Tibial artery (tissue), 4 donors: Measurements from ENCODE around the gene B3GNT8.

Experiments used
- DNase-seq, 2 donors: peaks; one replicate each; pipeline ENCODE4 v3.0.0-alpha.2; 2019
- H3K27ac ChIP-seq, 2 donors: fragments of 200-600 bp; sonication (generic) in 1 of 2; 1 replicate in 1 of 2; 2 replicates in 1 of 2; pipeline ENCODE4 v1.5.1; 2018 to 2019; ENCODE audit warnings: mild to moderate bottlenecking in 1 of 2
- H3K27me3 ChIP-seq, 2 donors: fragments of 200-600 bp; sonication (generic) in 1 of 2; one replicate each; pipeline versions ENCODE4 v1.5.1 to v1.6.0; 2016 to 2019
- H3K36me3 ChIP-seq, 3 donors: fragments of 200-600 bp; sonication (generic) in 2 of 3; one replicate each; pipeline ENCODE4 v1.5.1; 2016 to 2019; ENCODE audit warnings: mild to moderate bottlenecking in 2 of 3
- H3K4me1 ChIP-seq, 4 donors: fragments of 200-600 bp; sonication (generic) in 2 of 4; 1 replicate in 3 of 4; 2 replicates in 1 of 4; pipeline ENCODE4 v1.5.1; 2016 to 2019
- H3K4me3 ChIP-seq, 2 donors: fragments of 200-600 bp; sonication (generic) in 1 of 2; 1 replicate in 1 of 2; 2 replicates in 1 of 2; pipeline ENCODE4 v1.5.1; 2018 to 2019; ENCODE audit warnings: mild to moderate bottlenecking in 2 of 2
- H3K9me3 ChIP-seq, 3 donors: fragments of 200-600 bp; sonication (generic) in 1 of 3; one replicate each; pipeline ENCODE4 v1.5.1; 2016 to 2019
- CTCF ChIP-seq, 2 experiments: fragments of 200-600 bp in 1 of 2; fragments of 450-650 bp in 1 of 2; IDR thresholded peaks; one replicate each; pipeline ENCODE4 v1.5.1; 2017 to 2019; ENCODE audit warnings: antibody characterized with exemption in 2 of 2, mild to moderate bottlenecking in 1 of 2, moderate library complexity in 1 of 2
- intact Hi-C: fragments of 100-400 bp; cut with DNase I; formaldehyde crosslinking; loops from one replicate; pipeline ENCODE4 v1.15.0; 2023; ENCODE audit warnings: low total_unique reads

The B3GNT8 gene

GRCh38 chr19:41422955-41423354 lies 4.2 kb downstream of the B3GNT8 start:
- TF ChIP-seq CTCF (IDR thresholded peaks at IDR 0.05) = no peak
- H3K36me3 ChIP-seq = peaks cover 57 to 86% (median 73%) of the 10 kb centered on the region in 3 donors
- DNase-seq = no peak
- no peaks in the 10 kb centered on the region for H3K27me3 ChIP-seq
- H3K4me1 ChIP-seq = peaks cover 0 to 19% (median 16%) of the 10 kb centered on the region in 4 donors
- no peaks in the 10 kb centered on the region for H3K9me3 ChIP-seq
- no peak overlapping the region for H3K27ac ChIP-seq
- H3K4me3 ChIP-seq = no peak overlapping the region
- intact Hi-C loops = loop anchor here (10.0 kb wide), 1 partner anchor 58 kb away; the partner anchor contains the start of gene B9D2

GRCh38 chr19:41422456-41422855 lies 4.7 kb downstream of the B3GNT8 start:
- Histone ChIP-seq H3K27ac (no peak overlapping the region), H3K36me3 (peaks cover 57 to 91% (median 77%) of the 10 kb centered on the region in 3 donors), H3K27me3 (no peaks in the 10 kb centered on the region), H3K9me3 (no peaks in the 10 kb centered on the region), H3K4me1 (peaks cover 0 to 14% (median 11%) of the 10 kb centered on the region in 4 donors), H3K4me3 (no peak overlapping the region)
- DNase-seq = no peak
- no peak for TF ChIP-seq CTCF (IDR thresholded peaks at IDR 0.05)
- intact Hi-C loops = loop anchor here (10.0 kb wide), 1 partner anchor 58 kb away; the partner anchor contains the start of gene B9D2

GRCh38 chr19:41421973-41422372 lies 5.2 kb downstream of the B3GNT8 start:
- peaks cover 0 to 13% (median 8%) of the 10 kb centered on the region in 4 donors for H3K4me1 ChIP-seq
- H3K9me3 ChIP-seq = no peaks in the 10 kb centered on the region
- H3K36me3 ChIP-seq = peaks cover 61 to 96% (median 82%) of the 10 kb centered on the region in 3 donors
- H3K27ac ChIP-seq = no peak overlapping the region
- no peak for DNase-seq
- no peak overlapping the region for H3K4me3 ChIP-seq
- H3K27me3 ChIP-seq = no peaks in the 10 kb centered on the region
- intact Hi-C loops = loop anchor here (10.0 kb wide), 1 partner anchor 57 kb away; the partner anchor contains the start of gene B9D2
- TF ChIP-seq CTCF (IDR thresholded peaks at IDR 0.05) = no peak

GRCh38 chr19:41421314-41421713 lies 5.9 kb downstream of the B3GNT8 start:
- Histone ChIP-seq H3K9me3 (no peaks in the 10 kb centered on the region), H3K4me3 (no peak overlapping the region), H3K27ac (no peak overlapping the region), H3K27me3 (no peaks in the 10 kb centered on the region), H3K4me1 (peaks cover 0 to 6% (median 1%) of the 10 kb centered on the region in 4 donors), H3K36me3 (peaks cover 68 to 100% (median 86%) of the 10 kb centered on the region in 3 donors)
- no peak for DNase-seq
- intact Hi-C loops = loop anchor here (10.0 kb wide), 1 partner anchor 57 kb away; the partner anchor contains the start of gene B9D2
- TF ChIP-seq CTCF (IDR thresholded peaks at IDR 0.05) = no peak

- Histone ChIP-seq H3K4me1 (no peaks in the 10 kb centered on the region), H3K27me3 (no peaks in the 10 kb centered on the region), H3K4me3 (no peak overlapping the region), H3K9me3 (no peaks in the 10 kb centered on the region), H3K36me3 (peaks cover 74 to 100% (median 84%) of the 10 kb centered on the region in 3 donors), H3K27ac (no peak overlapping the region)
- intact Hi-C loops = loop anchor here (10.0 kb wide), 1 partner anchor 55 kb away; the partner anchor contains the start of gene B9D2
- peak in 1 of 2 donors; percentile 60 for DNase-seq
- TF ChIP-seq CTCF (IDR thresholded peaks at IDR 0.05) = no peak
Observed at GRCh38 chr19:41420101-41420880, 6.9 kb downstream of the B3GNT8 start.
